SU-DHL-6 (cell line): ENCODE results near the gene GATA3.

Source experiments
- H2AFZ ChIP-seq: fragments of 200-600 bp; sonication (generic); 2 replicates; pipeline ENCODE4 v1.6.1; 2014; ENCODE audit warnings: low read depth, mild to moderate bottlenecking, moderate library complexity, mixed read lengths, antibody characterized with exemption, low read length; ENCODE audit not compliant: severe bottlenecking
- H3F3A ChIP-seq: fragments of 200-600 bp; shearing (Covaris generic); 2 replicates; pipeline ENCODE4 v1.6.0; 2016; ENCODE audit warnings: antibody characterized with exemption, mild to moderate bottlenecking; ENCODE audit not compliant: insufficient read depth
- H3K27ac ChIP-seq: fragments of 200-600 bp; sonication (generic); 2 replicates; pipeline ENCODE4 v1.5.1; 2016; ENCODE audit warnings: low read depth, mild to moderate bottlenecking, low read length, moderate library complexity, mixed read lengths
- H3K27me3 ChIP-seq: fragments of 200-600 bp; sonication (generic), shearing (Covaris generic); 2 replicates; pipeline ENCODE4 v1.6.0; 2014; ENCODE audit warnings: mild to moderate bottlenecking, low read length
- H3K36me3 ChIP-seq: fragments of 200-600 bp; sonication (generic); 2 replicates; pipeline ENCODE4 v1.6.1; 2014; ENCODE audit warnings: mild to moderate bottlenecking, low read length, mixed read lengths
- H3K4me2 ChIP-seq: fragments of 300-600, 200-600 bp; shearing (Covaris generic), sonication (generic); 2 replicates; pipeline ENCODE4 v1.6.0; 2014; ENCODE audit warnings: low read length, low read depth, mild to moderate bottlenecking; ENCODE audit not compliant: poor library complexity, severe bottlenecking
- H3K4me3 ChIP-seq: fragments of 200-600 bp; sonication (generic); 2 replicates; pipeline ENCODE4 v1.5.1; 2014; ENCODE audit warnings: antibody characterized with exemption, low read length, mild to moderate bottlenecking, mixed read lengths; ENCODE audit not compliant: insufficient read depth, poor library complexity, severe bottlenecking
- H3K79me2 ChIP-seq: fragments of 200-600 bp; sonication (generic); 2 replicates; pipeline ENCODE4 v1.6.1; 2014; ENCODE audit warnings: mild to moderate bottlenecking, low read length, moderate library complexity; ENCODE audit not compliant: insufficient read depth
- H3K9ac ChIP-seq: fragments of 200-600 bp; sonication (generic); 2 replicates; pipeline ENCODE4 v1.7.0; 2014; ENCODE audit warnings: mild to moderate bottlenecking, low read length
- H3K9me2 ChIP-seq: fragments of 200-600 bp; sonication (generic); replicated peaks from 2 replicates; pipeline ENCODE4 v1.6.1; 2014; ENCODE audit warnings: low read length; ENCODE audit not compliant: insufficient read depth
- H3K9me3 ChIP-seq: fragments of 200-600 bp; sonication (generic); 2 replicates; pipeline ENCODE4 v1.6.1; 2014; ENCODE audit warnings: low read length, mixed read lengths; ENCODE audit not compliant: insufficient read depth
- H4K20me1 ChIP-seq: fragments of 200-600 bp; sonication (generic); 2 replicates; pipeline ENCODE4 v1.6.1; 2014; ENCODE audit warnings: low read depth, mild to moderate bottlenecking, antibody characterized with exemption, low read length, moderate library complexity, mixed read lengths
- CTCF ChIP-seq: fragments of 200-600 bp; sonication (generic); IDR thresholded peaks from one replicate; pipeline ENCODE4 v1.5.1; 2017; ENCODE audit warnings: antibody characterized with exemption, mild to moderate bottlenecking, low read length, moderate library complexity; ENCODE audit not compliant: insufficient read depth, poor library complexity, severe bottlenecking
- EZH2phosphoT487 ChIP-seq: fragments of 200-600 bp; sonication (generic), shearing (Covaris generic); conservative IDR thresholded peaks from 2 replicates; pipeline ENCODE4 v1.6.1; 2018; ENCODE audit warnings: mild to moderate bottlenecking, antibody characterized with exemption, low read length, moderate library complexity, mixed read lengths

Gene GATA3

GRCh38 chr10:8060704-8061121, 6.2 kb downstream of the GATA3 start:
- Histone ChIP-seq H3K36me3 (no peaks in the 10 kb centered on the region), H3K9me2 (no peaks in the 10 kb centered on the region), H3K4me3 (no peak overlapping the region), H3K27me3 (no peaks in the 10 kb centered on the region), H2AFZ (no peak overlapping the region), H3F3A (no peaks in the 10 kb centered on the region), H4K20me1 (no peaks in the 10 kb centered on the region), H3K79me2 (no peaks in the 10 kb centered on the region), H3K4me2 (no peak overlapping the region), H3K27ac (no peak overlapping the region), H3K9ac (no peak overlapping the region), H3K9me3 (no peaks in the 10 kb centered on the region)
- TF ChIP-seq CTCF (no peak), EZH2phosphoT487 (no peak)

DNA sequence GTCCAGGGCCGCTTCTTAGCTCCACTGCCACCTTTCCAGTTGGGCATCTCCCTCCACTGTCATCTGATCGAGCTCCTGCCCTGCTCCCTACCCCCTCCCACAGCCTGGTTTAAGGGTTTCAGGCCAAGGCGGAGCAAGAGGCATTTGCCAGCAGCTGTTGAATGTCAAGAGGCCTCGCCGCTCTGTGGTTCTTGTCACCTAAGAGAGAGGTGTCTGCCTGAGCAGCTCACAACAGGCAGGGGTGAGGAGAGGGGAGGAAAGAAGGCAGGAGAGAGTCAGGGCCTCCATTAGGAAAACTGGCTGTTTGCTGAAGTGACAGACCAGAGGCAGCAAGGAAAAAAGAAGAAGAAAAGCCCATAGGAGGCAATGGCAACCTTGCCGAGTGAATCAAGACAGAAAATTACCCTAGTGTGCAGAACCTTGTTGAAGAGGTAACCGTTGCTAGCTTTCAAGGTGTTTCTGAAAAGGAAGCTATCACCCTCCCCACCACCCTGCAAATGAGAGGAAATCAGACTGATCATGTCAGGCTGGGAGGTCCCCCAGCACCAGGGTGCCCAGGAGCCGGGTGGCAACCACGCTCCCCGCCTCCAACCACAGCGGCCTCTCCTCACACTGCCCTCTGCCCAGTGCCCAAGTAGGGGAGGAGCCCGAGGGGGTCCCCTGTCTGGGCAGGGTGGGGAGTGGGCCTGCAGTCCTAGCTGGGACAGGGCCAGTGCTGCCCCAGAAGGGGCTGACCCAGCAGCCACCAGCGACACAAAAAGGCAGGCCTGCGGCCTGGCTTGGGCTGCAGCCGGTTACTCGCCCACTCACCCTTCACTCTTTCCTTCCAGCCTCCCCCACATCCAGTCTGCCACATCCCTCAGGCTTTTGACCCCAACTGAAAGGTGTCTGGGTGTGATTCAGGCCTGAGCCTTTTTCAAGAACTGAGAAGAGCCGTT, 7.1 kb downstream of the GATA3 start:
- Histone ChIP-seq H3K9me2 (no peaks in the 10 kb centered on the region), H3F3A (no peaks in the 10 kb centered on the region), H3K27me3 (no peaks in the 10 kb centered on the region), H3K4me3 (no peak overlapping the region), H3K79me2 (no peaks in the 10 kb centered on the region), H2AFZ (no peak overlapping the region), H4K20me1 (no peaks in the 10 kb centered on the region), H3K9me3 (no peaks in the 10 kb centered on the region), H3K4me2 (no peak overlapping the region), H3K27ac (no peak overlapping the region), H3K9ac (no peak overlapping the region), H3K36me3 (no peaks in the 10 kb centered on the region)
- TF ChIP-seq CTCF = no peak
- no peak for TF ChIP-seq EZH2phosphoT487

- no peaks in the 10 kb centered on the region for H3K36me3 ChIP-seq
- no peaks in the 10 kb centered on the region for H3K27me3 ChIP-seq
- no peaks in the 10 kb centered on the region for H4K20me1 ChIP-seq
These were observed 8.8 kb downstream of the GATA3 start for GRCh38 chr10:8063128-8063908.

More at GRCh38 chr10:8063128-8063908, 8.8 kb downstream of the GATA3 start:
- Histone ChIP-seq H3K9me3 (no peaks in the 10 kb centered on the region), H3K4me2 (no peak overlapping the region), H3F3A (no peaks in the 10 kb centered on the region), H3K27ac (no peak overlapping the region), H3K79me2 (no peaks in the 10 kb centered on the region), H3K9me2 (no peaks in the 10 kb centered on the region), H3K9ac (no peak overlapping the region), H2AFZ (no peak overlapping the region), H3K4me3 (no peak overlapping the region)
- TF ChIP-seq EZH2phosphoT487 = no peak
- no peak for TF ChIP-seq CTCF
